Measurements from ENCODE around the gene PROCA1.

GRCh38 chr17:28702026-28702751, 9.5 kb downstream of the PROCA1 start:
- TF ChIP-seq CTCF (optimal IDR thresholded peaks at IDR 0.05 in 1 of 3, IDR thresholded peaks at IDR 0.05 in 1 of 3, conservative IDR thresholded peaks at IDR 0.05 in 1 of 3; ENCODE audit: extremely low read depth in 1 of 3, insufficient read depth in 2 of 3, low read length in 3 of 3) = no peak
- TF ChIP-seq EZH2 (IDR thresholded peaks at IDR 0.05; ENCODE audit: low read length) = no peak

Measured in keratinocyte (primary cell).